UCSD-AML1 (cell line): ENCODE results near the gene TELO2.

Experiments used
- DNase-seq: peaks from one replicate; lab custom pipeline; 2025; ENCODE audit not compliant: unreplicated experiment; lab: John Stamatoyannopoulos, UW

Gene TELO2

GRCh38 chr16:1496464-1496863 is 3.3 kb downstream of the TELO2 start:
- DNase-seq, result no peak

- DNase-seq, result no peak
These were observed 3.9 kb downstream of the TELO2 start for GRCh38 chr16:1497014-1497598.

GRCh38 chr16:1498899-1499676 is 5.9 kb downstream of the TELO2 start:
- no peak for DNase-seq

- no peak for DNase-seq
These were observed 6.8 kb downstream of the TELO2 start for GRCh38 chr16:1499756-1500464.

- no peak for DNase-seq
These were observed 7.4 kb downstream of the TELO2 start for GRCh38 chr16:1500465-1501150.

GRCh38 chr16:1501630-1502029 is 8.5 kb downstream of the TELO2 start:
- no peak for DNase-seq

- DNase-seq, result no peak
These were observed 9.2 kb downstream of the TELO2 start for GRCh38 chr16:1502092-1503004.

GRCh38 chr16:1503110-1503955 is 10.2 kb downstream of the TELO2 start:
- DNase-seq, result no peak

- DNase-seq, result no peak
These were observed 12.1 kb downstream of the TELO2 start for GRCh38 chr16:1505073-1505844.

GRCh38 chr16:1505912-1506311 is 12.8 kb downstream of the TELO2 start:
- DNase-seq, result no peak

- no peak for DNase-seq
These were observed 13.5 kb downstream of the TELO2 start for GRCh38 chr16:1506494-1507213.

GRCh38 chr16:1508494-1509187 is 15.5 kb downstream of the TELO2 start:
- no peak for DNase-seq

GRCh38 chr16:1509307-1510221 is 16.4 kb downstream of the TELO2 start:
- DNase-seq, result no peak

- DNase-seq, result no peak
These were observed 17.1 kb downstream of the TELO2 start for GRCh38 chr16:1510272-1510671.

GRCh38 chr16:1510941-1511351 is 17.8 kb downstream of the TELO2 start:
- no peak for DNase-seq
